ENCODE data around the gene PLXDC2.

The PLXDC2 gene

DNA sequence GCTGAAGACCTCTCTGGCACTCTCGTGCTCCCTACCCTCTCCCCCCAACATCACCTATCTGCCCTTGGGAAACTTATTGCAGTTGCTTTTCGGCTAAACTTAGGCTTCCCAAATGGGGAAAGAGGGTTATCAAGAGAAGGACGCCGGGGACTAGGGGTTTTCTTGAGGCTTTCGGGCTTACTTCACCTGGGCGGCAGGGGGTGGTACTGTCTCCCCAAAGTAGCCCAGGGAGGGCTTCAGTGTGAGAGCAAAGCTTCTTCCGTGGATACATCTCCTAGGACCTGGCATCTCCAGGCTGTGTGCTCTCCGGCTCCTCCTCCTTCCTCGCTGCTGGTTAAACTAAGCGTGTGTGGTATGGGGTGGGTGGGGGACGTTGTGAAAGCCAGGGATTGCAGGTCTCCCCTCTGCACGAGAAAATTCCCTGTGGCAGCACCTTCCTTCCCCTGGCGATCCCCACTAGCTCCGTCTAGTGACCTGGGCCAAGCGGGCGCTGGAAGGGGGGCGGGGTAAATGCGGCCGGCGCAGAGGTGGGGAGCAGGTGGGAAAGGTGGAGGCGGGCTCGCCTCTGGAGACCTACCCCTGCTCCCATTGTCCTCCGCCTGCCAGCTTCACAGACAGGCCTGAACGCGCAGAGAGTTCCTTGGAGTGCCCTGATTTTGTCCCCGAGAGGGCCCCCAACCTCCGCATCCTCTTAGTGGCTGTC lies 1.1 kb downstream of the PLXDC2 start:
- peak in 1 of 2 donors; percentile 13 for ATAC-seq

DNA sequence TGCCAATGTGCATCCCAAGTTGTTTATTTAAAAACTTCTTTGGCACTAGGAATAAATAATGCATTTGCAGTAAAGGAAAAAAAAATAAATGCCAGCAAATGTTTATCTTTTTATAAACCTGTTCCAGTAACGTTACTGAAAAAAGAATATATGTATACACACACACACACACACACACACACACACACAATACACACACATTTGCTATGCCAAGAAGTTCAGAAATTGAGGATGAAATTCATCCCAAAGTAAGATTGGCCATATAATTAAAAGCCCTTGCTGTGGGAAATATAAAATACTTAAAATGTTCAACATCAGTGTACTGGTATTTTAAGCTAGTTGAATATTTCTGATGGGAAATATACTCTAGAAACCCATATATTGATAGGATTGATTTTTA lies 2.6 kb downstream of the PLXDC2 start:
- ATAC-seq: no peak

DNA sequence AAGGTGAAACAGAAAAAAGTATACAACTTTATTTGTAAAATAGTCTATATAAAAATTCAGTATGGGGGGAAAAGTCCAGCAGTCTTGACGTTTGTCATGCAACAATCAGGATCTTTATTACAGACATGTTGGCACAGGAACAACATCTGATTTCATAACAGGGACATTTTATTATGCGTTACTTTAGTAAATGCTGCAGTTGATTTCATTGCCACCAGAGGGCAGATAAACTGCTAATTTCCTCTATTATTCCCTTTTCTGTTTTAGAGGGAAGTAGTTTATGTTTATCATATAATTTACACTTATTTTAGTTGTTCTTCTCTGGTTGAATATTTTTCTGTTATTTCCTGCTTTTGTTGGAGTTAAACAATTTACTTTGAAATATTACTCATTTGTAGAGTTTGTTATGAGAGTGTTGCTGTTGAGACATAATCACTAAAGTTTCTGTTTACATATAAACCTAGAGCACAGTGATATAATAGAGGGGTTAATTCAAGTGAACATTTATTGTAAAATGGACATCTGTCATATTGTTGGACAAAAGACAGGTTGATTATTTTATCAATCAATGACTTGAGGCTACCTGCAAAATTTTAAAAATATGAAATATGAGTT lies 3.3 kb downstream of the PLXDC2 start:
- no peak for ATAC-seq

DNA sequence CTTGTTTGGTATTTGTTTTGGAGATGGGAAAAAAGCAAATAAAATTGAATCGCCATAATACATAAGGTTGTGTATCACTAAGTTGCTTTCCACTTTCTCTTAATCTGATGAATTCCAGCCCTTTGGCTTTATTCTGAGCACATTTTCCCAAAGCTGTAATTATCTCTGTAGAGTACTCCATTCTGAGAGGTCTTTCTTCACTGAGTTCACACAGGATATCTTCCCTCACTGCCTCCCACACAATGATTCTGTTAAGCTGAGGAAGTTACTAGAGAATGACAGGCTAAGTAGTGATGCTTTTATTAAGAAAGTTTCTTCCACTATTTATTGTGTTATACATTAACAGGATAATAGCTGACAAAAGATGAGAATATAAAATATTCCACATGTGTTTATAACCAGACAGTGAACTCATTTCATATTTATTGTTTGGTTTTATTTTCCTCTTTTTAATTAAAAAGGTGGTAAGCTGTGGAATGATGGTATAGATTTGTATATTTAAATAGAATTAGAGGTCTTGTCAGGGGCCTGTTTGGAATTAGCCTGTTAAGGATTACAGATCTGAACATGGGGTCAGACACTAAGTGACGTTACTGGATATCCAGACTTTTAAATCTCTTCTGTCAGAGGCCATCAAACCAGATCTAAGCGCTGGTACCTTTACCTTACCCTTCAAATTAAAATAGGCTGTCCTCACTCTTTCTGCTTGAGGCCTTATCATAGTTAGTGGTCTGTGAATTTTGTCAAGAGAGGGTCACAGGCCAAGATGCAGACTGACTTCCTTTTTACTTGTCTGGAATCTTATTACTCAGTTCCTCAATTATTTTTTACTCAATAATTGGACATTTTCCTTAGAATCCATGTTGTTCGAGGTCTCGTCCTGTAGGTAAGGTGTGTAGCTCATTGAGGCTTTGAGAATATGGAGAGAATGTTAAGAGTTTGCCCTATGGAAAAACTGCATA lies 8.4 kb downstream of the PLXDC2 start:
- ATAC-seq: no peak

DNA sequence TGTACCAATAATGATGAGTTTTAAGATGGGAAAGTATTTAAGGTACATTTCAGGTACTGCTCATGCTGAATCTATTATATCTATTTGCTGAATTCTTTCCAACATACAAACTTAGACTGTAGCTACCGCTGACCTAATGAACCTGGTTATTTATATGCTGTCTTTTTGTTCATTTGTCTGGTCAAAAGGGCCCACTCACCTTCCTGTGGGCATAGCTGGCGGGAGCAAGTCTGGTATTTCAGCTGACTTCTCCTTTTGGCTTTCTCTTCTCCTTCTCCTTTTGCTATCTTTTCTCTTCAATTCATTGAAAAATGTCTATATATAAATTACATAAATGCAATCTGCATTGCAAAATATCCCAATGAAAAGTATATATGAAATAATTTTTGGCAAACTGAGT lies 9.5 kb downstream of the PLXDC2 start:
- no peak for ATAC-seq

DNA sequence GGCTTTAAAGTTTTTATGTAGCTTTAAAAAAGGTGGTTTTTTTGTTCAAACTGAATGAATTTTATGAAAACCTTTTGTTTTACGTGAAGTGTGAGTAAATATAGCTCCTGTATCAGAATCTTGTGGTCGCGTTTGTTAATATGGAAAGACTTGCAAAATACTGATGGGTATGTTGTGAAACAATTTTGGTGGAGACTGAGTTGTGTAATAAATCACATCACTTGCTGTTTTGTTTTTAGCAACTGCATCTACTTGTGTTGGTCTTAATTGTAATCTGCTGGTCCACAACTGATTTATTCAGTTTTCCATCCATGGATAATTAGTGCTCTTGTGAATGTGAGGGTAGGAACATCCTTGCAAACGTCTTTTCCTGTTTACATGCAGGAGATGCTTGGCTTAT lies 10.5 kb downstream of the PLXDC2 start:
- no peak for ATAC-seq

DNA sequence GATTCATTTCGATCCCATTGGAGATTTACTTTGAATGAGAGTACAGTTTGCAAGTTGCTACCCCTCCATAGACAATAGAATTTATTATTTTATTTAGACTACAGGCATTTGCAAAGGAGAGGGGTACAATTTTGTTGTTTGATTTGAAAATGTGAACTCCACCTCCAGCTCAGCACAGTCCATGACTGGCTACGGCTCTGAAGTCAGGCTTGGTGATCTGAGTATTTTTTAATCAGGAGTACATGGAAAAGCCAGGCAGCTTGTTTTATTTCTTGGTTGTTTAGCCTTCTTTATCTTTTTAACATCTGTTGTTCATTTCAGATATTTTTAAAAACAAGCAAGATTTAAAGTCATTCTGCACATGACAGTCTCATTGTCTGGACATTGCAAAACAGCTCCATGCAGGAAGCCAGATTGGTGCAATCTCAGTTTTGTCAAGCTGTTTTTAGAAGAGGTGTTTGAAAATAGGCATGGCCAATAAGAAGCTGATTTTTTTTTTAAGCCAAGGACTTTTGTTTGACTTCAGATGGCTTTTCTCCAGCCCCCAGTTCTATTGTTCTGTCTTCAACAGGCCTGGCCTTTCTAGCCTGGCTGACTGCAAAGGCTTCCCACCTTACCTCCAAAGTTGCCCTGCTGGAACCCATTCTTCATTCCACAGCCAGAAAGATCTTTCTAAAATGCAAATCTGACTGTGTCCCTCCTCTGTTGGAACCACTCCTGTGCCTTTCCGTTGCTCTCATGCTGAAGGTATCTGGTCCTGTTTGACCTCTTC lies 12.2 kb downstream of the PLXDC2 start:
- no peak for ATAC-seq

DNA sequence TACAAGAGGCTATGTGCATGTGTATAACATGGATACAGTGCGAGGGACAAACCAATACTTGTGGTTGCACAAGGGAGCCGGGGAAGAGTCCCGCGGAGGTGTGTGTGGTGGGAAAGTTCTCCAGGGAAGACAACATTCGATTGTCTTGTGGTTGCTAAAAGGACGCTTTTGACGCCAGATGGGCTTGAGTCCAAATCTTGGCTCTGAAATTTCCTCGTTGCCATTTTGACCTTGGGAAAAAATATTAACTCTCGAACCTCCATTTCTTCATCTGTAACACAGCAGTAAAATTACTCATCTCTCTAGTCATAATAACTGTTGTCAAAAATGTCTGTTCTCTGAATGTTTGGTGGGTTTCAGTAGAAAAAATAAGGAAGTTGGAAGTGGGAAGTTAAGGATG lies 16.5 kb downstream of the PLXDC2 start:
- ATAC-seq: no peak

DNA sequence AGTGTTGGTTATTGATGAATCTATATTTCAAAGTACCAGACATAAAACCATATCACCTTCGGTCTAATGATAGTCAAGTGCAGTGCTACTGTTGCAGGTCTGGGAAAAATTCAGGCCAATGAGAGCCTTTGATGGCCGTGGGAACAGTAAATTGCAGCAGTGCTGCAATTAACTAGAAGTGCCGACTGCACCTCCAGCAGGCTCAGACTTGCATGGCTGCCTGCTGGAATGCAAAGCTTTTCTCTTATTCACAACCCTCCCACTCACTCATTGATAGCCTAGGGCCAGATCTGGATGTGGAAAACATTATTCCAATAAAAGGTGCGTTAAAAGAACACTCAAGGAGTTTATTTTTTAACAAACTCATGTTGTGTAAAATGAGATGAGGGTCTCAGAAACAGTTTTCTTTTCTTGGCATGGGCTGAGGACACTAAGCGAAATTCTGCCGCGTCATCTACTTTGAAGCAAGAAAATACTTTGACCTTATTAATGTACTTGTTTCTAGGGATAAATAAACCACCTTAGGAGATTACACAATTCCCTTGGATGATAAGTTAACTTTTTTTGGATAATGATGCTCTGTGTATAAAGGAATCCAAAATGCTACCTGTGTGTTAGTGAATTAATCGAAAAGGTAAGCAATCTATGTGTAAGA lies 17.1 kb downstream of the PLXDC2 start:
- ATAC-seq: no peak

DNA sequence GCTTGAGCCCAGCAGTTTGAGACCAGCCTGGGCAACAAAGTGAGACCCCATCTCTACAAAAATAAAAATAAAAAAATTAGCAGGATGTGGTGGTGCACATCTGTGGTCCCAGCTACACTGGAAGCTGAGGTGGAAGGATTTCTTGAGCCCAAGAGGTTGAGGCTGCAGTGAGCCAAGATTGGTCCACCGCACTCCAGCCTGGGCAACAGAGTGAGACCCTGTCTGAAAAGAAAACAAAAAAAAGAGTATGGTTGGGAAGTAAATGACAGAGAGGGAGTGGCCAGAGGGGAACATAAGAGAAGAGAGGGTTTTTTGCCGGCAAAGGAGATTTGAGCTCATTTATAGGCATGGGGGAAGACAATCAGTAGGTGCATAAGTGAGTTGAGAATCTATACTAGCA lies 19.7 kb downstream of the PLXDC2 start:
- ATAC-seq: no peak

DNA sequence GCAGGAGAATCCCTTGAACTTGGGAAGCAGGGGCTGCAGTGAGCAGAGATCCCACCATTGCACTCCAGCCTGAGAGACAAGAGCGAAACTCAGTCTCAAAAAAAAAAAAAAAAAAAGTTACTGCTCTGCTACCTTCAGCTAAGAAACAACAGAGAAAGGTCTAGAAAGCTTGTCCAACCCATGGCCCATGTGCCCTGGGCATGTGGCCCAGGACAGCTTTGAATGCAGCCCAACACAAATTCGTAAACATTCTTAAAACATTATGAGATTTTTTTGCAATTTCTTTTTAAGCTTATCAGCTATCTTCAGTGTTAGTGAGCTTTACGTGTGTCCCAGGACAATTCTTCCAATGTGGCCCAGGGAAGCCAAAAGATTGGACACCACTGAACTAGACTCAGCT lies 22.9 kb downstream of the PLXDC2 start:
- no peak for ATAC-seq

DNA sequence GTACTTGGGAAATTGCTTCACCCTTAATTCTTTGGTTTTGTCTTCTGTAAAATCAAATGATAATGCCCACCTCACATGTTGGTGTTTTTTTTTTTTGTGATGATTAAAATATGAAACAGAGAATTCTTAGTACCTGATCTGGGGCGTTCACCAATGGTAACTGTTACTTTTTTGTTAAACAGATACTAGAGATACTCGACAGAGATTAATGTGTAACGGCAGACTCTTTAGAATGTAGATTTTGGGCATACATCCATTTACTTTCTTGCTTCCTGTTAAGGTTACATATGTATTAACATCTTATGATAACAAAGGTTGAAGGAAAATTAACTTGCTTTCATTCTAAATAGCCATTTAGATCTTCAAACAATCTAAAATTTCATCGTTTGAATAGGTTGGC lies 23.3 kb downstream of the PLXDC2 start:
- no peak for ATAC-seq

DNA sequence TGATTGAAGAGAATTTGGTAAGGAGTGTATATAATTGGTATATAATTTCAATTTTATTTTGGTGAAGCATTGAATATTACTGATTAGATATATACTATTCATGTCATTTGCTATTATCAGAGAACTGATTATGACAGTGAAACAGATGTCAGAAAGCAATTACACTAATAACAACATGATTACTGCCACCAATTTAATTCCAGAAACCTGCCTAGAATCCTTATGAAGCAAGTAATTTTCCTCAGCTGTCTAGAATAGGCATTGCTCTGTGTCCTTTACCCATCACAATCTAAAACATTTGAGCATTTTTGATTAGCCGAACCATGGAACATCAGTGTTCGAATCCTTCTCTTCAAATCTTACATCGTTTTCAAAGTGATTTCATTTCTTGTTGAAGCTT lies 24.5 kb downstream of the PLXDC2 start:
- no peak for ATAC-seq

DNA sequence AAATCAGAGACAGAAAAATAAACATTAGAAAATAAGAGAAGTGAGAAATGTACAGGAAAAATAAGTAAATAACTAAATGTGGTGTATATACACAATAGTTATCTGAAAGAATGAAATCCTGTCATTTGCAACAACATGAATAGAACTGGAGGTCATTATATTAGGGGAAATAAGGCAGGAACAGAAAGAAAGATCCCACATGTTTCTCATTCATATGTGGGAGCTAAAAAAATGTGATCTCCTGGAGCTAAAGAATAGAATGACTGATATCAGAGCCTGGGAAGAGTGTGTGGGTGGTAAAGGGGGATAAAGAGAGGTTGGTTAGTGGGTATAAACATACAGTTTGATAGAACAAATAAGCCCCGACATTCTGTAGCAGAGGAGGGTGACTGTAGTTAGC lies 27.3 kb downstream of the PLXDC2 start:
- ATAC-seq: no peak

DNA sequence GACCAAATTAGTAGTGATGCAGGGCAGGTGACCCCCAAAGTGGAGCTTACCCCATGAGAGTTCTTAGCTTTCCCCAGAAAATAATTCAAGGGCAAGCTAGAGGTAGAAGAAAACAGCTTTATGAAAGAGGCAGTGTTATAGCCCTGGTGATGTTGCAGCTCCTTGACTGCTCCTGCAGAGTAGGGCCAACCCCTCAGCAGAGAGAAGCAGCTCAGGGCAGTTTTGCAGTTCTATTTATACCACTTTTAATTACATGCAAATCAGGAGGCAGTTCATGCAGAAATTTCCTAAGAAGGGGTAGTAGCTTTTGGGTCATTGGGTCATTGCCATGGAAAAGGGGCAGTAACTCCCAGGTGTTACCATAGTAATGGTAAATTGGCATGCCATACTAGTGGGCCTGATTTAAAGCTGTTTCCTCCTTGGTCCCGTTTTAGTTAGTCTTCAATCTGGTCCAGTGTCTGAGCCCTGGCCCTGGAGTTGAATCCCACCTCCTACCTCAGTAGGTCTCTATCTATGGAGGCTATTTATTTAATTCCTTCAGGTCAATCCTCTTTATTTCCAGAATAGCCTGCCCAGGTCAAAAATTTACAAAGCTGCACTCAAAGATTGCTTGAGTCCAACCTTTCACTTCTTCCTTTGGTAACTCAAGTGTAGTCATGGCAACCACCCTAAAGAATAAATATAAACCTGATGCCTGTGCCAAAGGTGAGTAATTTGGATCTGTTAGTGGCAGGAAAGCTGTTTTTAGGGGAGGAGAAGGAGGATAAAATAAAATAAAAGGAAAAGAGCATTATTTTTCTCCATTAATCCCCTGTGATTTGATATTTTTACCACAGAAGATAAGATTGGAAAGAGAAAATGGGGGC lies 29.5 kb downstream of the PLXDC2 start:
- no peak for ATAC-seq

DNA sequence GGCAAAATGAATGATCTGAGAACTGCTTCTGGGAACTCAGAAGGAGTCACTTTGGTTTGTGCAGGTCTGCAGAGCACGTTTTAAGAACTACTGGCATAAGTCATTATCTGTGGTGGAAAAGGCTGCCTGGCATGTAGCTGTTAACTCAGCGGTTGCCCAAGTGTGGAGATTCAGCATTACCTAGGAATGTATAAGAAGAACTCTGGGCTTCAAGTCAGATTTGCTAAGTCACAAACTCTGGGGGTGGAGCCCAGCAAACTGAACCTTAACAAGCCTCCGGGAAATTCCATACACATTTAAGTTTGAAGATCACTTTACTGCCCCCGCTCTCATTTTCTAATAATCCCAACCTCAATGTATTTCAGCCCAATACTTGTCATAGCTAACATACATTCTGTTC lies 31.1 kb downstream of the PLXDC2 start:
- ATAC-seq: no peak

DNA sequence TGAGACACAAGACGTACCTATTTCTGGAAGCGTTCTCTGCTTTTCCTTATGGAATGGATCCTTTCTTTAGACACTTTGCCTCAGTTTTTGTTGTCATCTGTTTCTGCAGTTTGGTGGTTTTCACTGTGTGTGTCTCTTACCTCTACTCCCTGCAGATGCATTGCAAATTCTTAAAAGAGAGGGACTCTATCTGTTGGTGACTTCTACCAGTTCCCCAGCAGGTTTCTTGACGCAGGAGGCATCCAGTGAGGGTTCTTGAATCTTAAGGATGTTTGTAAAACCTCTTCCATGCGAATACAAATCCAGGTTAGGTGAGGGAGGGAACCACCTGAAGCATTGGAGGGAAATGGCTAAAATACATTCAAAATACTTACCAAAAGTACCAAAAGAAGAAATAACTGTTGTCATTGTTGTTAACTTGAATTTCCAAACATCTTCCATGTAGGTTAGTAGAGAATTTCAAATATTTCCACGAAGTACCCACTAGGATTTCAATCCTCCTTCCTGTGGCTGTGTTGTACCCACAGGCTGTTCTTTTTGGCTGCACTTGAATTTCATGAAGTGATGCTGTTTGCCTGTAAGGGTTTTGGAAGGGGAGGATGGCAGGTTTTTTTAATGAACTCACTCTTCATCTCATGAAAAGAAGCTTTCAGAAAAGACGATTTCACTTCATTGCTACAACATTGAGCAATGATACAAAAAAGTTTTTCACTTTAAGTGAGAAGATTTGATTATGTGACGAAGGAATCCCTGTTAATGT lies 32.2 kb downstream of the PLXDC2 start:
- ATAC-seq: no peak

DNA sequence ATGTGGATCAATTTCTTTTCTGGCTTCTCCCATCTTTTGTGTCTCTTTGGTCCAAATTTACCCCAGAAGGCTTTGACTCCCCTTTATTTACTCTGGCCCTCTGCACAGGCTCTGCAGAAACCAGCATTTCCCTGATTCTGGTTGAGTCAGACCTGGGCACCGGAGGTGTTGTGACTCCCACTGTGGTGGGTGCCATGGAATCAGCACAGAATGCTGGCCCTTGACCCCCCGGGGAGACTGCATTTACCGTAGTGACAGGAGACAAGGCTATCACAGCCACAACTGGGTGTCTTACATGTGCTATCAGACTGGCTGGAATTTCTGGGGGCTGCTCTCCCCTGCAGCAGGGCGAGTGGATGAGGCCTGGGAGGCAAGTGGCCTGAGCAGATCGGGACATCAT lies 37.6 kb downstream of the PLXDC2 start:
- no peak for ATAC-seq

DNA sequence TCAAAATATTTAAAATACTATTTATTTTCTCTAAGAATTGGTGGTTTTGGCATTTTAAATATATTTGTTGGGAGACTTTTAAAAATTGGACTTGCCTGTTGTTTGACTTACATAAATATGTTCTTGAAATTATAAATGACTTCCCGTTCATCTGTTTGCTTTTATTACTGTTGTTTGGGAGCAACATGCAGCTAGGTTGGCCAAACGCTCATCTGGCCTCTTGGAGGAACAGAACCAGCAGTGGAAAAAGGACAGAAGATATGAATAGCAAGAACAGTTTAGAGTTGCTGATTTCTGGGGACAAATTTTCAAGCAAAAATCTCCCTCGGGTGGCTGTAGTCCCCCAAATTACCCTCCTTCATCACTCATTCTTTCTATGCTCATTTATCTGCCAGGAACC lies 41.6 kb downstream of the PLXDC2 start:
- ATAC-seq: no peak

DNA sequence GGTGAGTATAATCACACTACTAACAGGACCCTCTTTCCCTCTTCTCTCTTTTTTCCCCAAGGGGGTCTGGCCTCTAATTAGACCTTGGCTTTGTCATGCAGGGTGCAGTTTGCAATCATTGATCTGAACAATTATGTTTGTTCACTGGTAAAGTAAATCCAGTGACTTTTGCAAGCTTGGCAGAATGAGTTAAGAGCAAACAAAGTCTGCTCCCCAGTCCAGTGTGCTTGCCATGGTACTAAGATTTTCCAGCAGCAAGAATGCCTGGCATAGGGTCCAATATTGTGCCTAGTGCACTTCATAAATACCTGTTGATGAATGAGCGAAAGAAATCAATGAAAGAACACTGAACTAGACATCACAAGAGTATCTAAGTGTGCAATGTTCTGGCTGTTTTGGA lies 43.9 kb downstream of the PLXDC2 start:
- ATAC-seq: no peak
